WTC11 (cell line): Measurements from ENCODE around the gene RABL2A.
"Not testable (repeated sequence)": the region's sequence is repeated elsewhere in the genome, so short reads cannot be mapped to it uniquely, and the experiment has no call there.

Experiments used
- ATF2 ChIP-seq: sonication (generic); formaldehyde crosslinking; IDR thresholded peaks from 2 replicates; pipeline ENCODE4 v1.8.1; 2022; ENCODE audit warnings: low read depth, missing genetic modification reagents, borderline replicate concordance
- CTCF ChIP-seq: fragments of 200-600 bp; IDR thresholded peaks from 2 replicates; pipeline ENCODE4 v1.8.0; 2022; ENCODE audit warnings: antibody characterized with exemption
- NR3C1 ChIP-seq: sonication (generic); formaldehyde crosslinking; conservative IDR thresholded peaks from 2 replicates; pipeline ENCODE4 v1.8.1; 2023; ENCODE audit warnings: low read depth, mild to moderate bottlenecking, missing genetic modification reagents
- STAT6 ChIP-seq: sonication (generic); formaldehyde crosslinking; conservative IDR thresholded peaks from 2 replicates; pipeline ENCODE4 v1.8.1; 2023; ENCODE audit warnings: mild to moderate bottlenecking, low read depth, missing genetic modification reagents, moderate library complexity
- TCF7 ChIP-seq: sonication (generic); formaldehyde crosslinking; IDR thresholded peaks from 2 replicates; pipeline ENCODE4 v1.8.0; 2022; ENCODE audit warnings: mild to moderate bottlenecking, low read depth, missing genetic modification reagents, moderate library complexity
- ZNF512 ChIP-seq: sonication (generic); formaldehyde crosslinking; IDR thresholded peaks from 2 replicates; pipeline ENCODE4 v1.8.1; 2022; ENCODE audit warnings: missing genetic modification reagents, borderline replicate concordance

- TF ChIP-seq TCF7 (CRISPR knock-in tag); NR3C1; STAT6 (CRISPR knock-in tag); ATF2 (CRISPR knock-in tag); CTCF; ZNF512 (CRISPR knock-in tag): not testable (repeated sequence)
Observed at GRCh38 chr2:113606036-113606435, 21.0 kb upstream of the RABL2A start.
